AG09319 (cell line): ENCODE results near the gene GPR87.

ENCODE experiments used
- DNase-seq: peaks from one replicate; pipeline ENCODE4 v3.0.0-alpha.2; 2010; ENCODE audit warnings: low read depth; ENCODE audit errors: extremely low read depth
- CTCF ChIP-seq: IDR thresholded peaks from 2 replicates; pipeline ENCODE4 v1.5.1; 2011; ENCODE audit warnings: low read depth, mild to moderate bottlenecking, inconsistent platforms, low read length, moderate library complexity

The GPR87 gene

DNA sequence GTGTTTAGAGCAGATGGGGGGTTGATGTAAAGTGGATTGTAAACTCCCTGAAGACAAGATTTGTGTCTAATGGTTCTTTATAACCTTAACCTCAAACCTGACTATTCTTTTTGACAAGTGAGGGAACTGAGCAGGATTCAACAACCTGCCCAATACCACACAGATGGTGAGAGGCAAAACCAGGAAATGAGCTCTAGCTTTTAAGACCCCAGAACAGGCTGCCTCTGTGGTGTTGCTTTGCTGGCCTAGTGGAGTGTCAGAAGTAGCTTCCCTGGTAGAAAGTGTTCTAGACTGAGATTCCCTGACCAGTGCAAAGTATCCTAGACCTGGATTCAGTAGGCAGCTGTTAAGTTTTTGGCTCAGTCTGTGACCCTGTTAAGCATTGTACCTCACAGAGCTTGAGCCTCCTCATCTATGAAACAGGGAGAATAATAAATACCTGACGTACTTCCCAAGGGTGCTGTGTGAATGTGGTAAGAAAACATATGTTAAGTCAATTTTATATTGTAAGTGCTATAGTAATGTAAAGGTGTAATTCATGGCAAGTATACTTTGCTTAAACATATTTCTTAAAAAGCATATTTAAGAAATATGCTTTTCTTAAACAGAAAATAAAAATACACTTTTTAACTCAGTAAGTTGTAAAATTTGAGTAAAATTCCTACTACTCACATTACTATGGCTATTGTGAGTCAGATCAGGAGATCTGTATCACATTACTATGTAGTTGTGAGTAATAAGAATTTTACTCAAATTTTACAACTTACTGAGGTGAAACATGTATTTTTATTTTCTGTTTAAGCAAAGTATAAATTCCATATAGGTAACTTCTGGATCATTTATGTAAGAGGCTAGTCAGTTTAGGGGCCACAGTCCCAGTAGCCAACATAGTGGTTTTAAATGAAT lies 8.8 kb downstream of the GPR87 start:
- DNase-seq = no peak
- no peak for TF ChIP-seq CTCF

DNA sequence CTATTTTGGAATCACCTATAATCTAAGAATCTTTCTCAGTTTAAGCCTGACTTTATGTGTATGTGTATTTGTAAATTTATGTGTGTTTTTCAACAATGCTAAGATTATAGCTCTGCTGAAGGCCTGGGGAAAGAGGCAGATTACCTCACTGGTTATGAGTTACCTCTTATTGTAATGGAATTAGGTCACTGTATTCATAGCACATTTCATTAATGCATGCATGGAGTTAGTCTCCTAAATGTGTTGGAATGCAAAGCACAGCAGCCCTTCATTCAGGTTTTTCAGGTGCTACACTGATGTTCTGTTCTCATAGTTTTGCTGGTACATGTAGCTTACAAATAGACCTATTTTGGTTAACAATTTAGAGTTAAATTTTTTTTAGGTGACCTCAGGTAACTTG lies 9.5 kb downstream of the GPR87 start:
- TF ChIP-seq CTCF = no peak
- no peak for DNase-seq

DNA sequence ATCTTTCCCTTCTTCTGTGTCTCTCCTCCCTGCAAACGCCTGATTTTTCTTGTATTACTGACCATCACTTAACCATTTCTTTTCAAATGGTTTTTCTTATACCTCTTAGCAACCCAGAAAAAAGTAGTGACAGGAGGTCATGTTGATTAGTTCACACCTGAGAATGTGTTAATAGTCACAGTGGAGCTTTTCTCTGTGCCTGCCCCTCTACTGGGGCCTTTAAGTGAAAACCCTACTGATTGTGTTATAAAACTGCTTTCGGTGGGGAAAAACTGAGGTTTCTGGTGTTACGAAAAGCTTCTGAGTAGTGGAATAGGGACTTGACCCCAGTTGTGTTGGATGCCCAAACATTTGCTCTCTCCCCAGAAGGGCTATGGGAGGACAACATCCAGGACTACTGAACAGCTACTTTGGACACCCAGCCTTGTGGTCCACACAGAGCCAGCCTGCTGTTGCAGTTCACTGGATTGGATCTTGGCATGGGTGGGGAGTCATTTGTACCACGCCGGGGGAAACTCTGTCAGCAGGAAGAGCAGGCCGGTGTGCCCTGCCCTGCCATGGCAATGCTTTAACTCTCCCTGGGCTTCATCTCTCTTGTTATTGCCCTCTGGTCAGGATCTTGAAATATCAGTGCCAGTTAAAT lies 10.3 kb downstream of the GPR87 start:
- DNase-seq = no peak
- TF ChIP-seq CTCF = no peak

- TF ChIP-seq CTCF = no peak
Measured at GRCh38 chr3:151305775-151306151, 10.9 kb downstream of the GPR87 start.

DNA sequence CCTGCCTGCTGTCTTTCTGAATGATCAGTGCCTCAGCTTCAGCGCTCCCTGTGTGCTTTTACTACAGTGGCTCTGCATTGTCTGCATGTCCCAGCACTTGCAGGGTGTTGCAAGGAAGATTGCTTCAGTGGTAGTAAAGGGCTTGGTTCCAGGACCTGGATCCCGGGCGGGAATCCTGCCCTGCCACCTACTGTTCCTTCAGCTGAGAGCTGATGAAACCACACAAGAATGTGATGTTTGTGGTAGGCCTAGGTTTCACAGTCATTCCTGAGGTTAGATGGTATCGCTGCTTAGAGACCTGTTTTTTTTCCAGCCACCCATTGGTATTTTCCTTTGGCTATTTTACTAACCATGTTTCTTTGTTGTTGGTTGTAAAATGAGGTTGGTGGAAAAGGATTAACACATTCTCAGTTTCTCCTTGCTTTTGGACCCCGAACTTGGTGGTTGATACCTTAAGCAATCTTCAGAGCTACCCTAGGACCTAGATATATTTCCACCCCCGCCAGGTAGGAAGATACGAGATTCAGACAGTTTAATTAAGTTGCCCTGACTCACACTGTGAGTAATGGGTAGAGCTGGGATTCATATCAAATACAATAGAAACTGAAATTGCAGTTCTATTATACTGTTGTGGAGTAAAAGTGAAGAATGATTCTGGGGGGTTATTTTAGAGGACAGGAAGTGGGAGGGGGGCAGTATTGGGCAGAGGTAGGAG lies 11.4 kb downstream of the GPR87 start:
- peak; percentile 21 for TF ChIP-seq CTCF
- DNase-seq = peak; percentile 92

More at GRCh38 chr3:151305775-151306151, 10.9 kb downstream of the GPR87 start:
- no peak for DNase-seq

- DNase-seq = no peak
- TF ChIP-seq CTCF = no peak
Measured at GRCh38 chr3:151303751-151304150, 12.9 kb downstream of the GPR87 start.

DNA sequence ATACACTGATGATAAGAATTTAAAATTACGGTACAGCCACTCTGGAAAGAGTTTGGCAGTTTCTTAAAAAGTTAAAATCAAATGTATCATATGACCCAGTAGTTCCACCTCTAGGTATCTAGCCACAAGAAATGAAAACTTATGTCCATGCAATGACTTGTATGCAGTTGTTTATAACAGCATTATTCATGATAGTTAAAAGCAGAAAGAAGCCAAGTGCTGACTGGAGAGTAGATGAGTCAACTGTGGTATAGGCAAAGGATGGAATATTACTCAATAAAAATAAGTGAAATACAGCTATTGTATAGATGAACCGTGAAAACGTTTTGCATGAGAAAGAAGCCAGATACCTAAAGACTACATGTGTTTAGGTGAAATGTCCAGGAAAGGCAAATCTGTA lies 14.8 kb downstream of the GPR87 start:
- peak; percentile 48 for DNase-seq
- no peak for TF ChIP-seq CTCF
